Left lobe of liver (tissue), 2 donors: ENCODE measurements around the gene AKT1S1. TPM values are rescaled to one million over a fixed set of nuclear protein-coding genes. Genes with fewer than 3 reads are reported as not detected.

Experiments
- ATAC-seq: fragments of 200-7000 bp; cut with Tn5 transposase; one replicate; pipeline ENCODE4 v1.9.1; 2020; ENCODE audit warnings: mild to moderate bottlenecking, moderate library complexity
- DNase-seq: peaks from one replicate; pipeline ENCODE4 v3.0.0-alpha.2; 2020; ENCODE audit warnings: low spot score
- total RNA-seq: library from RNA; stranded (reverse); gene quantifications from one replicate; pipeline ENCODE4 v1.2.1, GENCODE V29; 2021
- donor health status: DM: no; HTN: no; CAD: no; lungs with moderate emphysema.
- donor health status: DM: no; HTN: yes; CAD: no.

The AKT1S1 gene
- total RNA-seq, 1 donor from 2014 or later, result 27.6 TPM

DNA sequence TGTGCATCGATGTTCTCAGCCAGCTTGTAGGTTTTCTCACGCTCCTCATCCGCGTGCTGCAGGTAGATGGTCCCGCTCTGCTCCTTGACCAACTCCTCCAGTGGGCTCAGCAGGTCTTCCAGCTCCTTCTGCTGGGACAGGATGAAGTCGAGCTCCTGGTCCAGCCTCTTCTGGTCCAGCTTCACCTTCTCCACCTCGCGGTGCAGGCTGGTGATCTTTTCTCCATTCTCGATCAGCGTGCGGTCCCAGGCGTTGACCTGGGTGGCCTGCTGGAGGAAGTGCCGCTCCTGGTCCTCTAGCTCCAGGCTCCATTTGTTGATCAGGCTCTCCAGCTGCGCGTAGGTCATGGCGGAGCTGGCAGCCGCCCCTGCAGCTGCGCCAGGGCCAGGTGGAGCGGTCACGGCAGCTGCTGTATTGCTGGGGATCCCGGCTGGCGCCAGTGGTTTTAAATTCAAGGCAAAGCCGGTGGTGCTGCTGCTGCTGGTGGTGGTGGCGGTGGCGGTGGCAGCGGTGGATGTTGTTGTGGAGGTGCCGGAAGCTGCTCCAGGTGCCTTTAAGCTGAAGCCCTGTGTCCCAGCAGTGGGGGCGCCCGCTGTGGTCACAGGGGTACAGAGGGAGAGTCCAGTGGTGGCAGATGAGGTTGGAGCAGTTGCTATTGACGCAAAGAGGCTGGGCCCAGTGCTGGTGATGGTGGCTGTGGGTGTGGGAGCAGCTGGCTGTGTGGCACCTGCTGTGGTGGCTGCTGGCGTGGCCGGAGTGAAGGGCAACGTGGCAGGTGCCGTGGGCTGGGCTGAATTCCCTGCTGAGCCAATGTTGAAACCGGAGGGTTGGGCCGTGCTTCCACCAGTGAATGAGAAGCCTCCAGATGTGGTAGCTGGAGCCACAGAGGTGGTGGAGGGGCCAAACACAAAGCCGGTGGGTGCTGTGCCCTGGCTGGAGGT lies 31.6 kb upstream of the AKT1S1 start:
- ATAC-seq, result no peak
- DNase-seq, result no peak

DNA sequence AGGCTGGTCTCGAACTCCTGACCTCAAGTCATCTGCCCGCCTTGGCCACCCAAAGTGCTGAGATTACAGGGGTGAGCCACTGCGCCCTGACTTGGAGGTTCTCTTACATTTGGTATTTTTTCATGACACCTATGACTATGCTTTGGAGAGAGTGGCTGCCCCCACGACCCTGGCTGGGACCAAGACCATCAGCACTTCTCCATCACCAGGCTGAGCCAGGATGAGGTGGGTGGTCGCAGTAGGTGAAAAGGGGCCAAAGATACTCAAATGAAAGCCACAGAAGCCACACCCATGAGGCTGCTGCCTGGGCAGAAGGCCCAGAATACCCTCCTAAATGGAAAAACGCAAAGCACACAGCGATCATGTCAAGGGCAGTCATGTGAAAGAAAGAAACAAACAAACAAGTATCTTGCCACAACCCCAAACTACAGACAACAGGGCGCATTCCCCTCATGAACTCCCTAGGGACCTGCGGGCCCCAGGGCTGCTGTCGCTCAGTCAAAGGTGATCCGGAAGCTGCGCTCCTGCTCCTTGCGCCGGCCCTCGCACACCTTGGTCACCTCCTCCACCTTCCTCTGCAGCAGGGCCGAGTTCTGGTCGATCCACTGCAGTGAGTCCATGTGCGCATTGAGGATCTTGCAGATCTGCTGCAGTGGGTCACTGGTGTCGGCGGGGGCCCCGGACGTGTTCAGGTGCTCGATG lies 30.7 kb upstream of the AKT1S1 start:
- DNase-seq, result no peak
- ATAC-seq, result no peak

DNA sequence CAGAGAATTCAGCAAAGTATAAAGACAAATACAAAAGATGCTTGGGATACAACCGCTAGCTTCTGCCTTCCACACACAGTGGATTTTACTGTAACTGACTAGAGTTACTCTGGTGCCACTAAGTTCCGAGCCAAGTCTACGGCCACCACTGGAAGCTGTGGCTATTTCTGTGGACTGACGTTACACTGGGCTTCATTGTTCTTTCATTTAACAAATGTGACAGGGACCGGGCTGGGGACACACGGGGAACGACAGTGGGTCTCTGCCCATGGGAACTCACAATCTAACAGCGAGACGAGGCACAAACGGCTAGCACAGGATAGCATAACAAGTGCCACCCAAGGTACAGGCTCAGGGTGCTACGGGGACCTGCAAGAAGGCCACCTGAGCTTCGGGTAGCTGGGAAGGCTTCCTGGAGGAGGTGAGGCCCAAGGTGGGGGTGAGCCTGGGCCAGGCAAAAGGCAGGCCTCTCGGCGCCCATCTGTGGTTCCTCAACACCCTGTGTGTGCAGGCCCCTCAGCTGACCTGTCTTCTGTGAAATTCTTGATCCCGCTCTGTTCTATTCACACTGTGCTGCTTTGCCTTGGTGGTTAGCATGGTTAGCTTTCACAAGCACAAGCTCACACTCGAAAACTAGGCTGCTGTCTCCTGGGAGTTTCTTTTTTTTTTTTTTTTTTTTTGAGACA lies 29.9 kb upstream of the AKT1S1 start:
- ATAC-seq, result no peak
- DNase-seq, result no peak

DNA sequence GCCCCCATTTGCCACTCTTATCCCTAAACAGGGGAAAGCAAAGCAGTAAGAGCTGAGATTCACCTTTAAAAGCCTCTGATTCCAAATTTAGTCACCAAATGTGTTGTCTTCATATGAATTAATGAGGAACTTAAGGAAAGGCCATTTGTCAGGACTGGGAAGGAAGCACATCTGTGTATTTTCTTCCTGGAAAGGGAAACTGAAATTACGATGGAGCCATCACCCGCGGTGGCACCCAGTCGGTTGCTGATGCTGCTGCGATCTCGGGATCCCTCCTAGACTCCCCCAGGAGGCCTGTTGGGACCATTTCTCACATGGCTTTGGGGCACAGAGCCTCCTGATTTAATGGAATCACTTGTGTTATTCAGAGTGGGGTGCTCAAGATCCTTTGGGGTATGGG lies 27.0 kb upstream of the AKT1S1 start:
- no peak for ATAC-seq
- DNase-seq, result no peak

DNA sequence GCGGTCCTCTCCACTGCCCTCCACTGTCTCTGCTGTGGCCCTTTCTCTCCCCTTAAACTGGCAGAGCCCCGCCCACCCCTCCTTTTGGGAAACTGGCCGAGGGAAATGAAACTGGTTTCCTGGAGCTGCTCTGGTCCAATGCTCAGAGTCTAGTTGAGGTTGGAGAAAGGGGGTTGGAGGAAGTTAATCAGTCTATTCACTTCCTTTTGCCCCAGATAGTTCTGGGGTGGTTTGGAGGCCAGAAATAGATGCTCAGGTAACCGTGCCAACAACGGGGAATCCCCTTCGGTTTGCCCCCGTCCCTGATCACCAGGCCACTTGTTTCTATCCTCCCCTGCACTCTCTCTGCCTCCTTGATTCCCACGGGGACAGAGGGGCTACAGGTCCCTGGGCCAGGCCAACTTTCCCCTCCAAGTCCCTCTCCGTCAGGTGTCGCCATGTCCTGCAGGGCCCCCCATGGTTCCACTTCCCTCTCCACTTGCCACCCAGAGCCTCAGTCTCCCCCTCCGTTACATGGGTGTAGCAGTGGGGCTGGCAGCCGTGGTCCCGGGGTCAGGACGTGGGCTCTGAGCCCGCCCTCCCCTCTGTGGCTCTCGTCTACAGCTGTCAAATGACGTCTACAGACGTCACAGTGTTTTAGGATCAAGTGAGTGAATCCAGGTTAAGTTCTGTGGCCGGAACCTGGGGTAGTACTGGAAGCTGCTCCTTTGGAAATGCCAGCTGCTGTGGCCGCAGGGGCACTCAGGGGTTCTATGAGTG lies 19.9 kb upstream of the AKT1S1 start, which contains the start of gene IL4I1:
Gene IL4I1, minus strand, starts transcription at position 25 of the 759 bp plus-strand sequence. CDS start 727 bp downstream, outside the sequence.
- ATAC-seq, result peak; percentile 48
- no peak for DNase-seq

DNA sequence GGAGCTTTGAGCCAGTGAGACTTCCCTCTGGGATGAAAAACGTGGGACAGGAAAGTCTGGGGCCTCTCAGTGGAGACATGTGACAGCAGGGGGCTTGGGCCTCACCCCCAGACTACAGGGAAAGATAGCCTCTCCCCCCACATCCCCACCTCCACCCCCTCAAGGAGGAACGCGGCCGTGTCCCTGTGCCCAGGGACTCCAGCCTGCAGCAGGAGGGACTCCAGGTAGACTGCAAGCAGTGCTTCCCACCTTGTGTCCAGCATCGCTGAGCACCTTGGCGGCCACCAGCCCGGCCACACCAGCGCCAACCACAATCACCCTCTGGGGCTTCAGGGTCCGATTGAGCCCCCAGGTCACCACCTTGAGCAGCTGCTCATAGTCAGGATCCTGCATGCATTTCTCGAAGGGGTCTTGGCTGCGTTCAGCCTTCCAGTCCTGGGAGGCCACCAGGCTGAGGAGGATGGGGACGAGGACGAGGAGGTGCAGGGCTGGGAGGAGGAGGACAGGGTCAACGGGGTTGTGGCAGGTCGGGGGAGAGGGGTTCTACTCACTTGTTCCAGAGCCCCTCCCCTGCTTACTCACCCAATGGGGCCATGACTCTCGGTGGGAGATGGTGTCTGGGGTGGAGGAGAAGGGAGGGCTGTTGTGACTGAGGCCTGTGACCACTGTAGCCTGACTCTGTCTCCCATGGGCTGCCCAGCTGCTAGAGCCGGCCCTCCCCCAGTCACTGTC lies 18.6 kb upstream of the AKT1S1 start:
- ATAC-seq, result no peak
- DNase-seq, result no peak

DNA sequence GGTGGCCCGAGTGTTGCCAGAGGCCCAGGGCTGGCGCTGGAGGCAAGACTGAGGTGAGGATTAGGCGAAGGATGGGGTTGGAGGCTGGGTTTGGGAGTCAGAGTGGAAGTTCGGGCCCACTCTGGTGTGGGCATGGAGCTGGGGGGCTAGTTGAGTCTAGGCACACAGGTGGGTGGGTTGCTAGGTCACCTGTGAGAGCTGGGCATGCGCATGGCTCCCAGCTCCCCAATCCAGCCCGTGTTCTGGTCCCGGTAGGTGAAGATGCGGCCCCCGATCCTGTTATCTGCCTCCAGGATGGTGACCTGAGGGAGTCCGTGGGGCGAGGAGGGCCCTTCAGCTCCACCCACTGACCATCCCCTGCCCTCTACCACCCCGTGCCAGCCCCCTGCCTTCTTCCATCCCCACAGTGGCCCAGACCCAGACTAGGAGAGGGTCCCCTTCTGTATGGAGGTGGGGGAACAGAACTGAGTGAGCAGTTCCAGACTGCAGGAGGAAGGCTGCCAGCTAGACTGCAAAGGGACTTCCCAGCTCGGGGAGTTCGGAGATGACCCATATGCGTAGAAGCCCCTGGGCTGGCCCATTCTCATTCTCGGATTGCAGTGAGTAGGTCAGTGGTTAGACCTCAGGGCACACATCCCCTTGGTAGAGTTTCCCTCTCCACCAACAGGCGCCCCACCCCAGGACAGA lies 17.9 kb upstream of the AKT1S1 start:
- DNase-seq (no peak), ATAC-seq (no peak)

DNA sequence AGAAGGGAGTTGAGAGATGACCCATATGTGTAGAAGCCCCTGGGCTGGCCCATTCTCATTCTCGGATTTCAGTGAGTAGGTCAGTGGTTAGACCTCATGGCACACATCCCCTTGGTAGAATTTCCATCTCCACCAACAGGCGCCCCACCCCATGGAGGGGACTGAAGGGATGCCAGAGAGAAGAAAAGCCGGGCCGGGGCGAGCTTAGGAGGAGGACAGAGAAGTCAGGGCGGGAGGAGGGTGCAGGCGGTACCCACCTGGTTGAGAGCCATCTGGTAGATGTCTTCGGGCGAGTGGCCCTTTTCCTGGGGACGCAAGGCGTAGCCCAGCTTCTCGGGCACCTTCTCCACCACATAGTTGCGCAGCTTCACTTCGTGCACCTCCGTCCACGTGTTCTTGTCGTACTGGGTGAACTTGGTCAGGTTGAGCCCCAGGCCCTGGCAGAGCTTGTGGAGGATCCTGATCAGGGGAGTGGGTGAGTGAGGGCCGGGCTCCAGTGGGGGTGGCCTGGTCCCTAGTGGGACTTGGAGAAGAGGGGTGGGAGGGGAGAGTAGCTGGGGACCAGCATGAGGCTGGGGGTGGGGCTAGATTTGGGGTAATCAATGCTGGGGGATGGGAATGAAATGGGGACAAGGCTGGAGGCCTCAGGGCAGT lies 17.0 kb upstream of the AKT1S1 start:
- no peak for ATAC-seq

DNA sequence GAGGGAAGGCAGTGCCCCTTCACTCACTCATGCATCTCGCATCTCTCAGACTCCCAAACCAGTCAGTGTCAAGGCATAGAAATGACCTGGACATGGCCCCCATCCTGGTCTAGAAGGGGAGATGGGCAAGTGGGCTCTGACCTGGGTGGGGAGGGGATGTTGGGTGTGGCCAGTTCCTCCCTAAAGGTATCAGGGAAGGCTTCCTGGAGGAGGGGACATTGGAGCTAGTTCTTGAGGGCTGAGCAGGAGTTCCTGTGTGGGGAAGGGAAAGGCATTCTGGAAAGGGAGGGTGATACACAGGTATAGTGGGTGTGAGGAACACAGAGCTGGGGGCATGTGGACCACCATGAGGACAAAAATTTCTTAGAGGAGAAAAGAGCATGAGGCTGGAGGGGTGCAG lies 15.6 kb upstream of the AKT1S1 start:
- DNase-seq (no peak), ATAC-seq (no peak)

More for the DNA sequence above, 17.0 kb upstream of the AKT1S1 start:
- no peak for DNase-seq

DNA sequence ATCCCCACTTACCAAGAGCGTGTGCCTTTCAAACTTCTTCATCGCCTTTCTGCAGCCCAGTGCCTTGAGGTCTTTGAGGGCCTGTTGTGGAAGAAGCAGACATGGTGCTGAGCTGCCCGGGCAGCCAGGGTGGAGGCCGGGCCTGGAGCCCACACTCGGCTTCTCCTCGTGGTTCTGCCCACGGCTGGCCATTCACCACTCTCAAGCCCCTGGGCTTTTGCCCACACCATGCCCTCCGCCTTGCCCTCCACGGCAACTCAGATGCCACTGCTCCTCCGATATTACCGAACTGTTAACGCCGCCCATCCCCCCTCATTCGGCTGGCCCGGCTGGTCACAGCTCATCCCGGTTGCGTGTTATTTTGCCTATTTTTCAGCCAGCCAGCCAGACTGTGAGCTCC lies 14.2 kb upstream of the AKT1S1 start:
- ATAC-seq (no peak), DNase-seq (no peak)

DNA sequence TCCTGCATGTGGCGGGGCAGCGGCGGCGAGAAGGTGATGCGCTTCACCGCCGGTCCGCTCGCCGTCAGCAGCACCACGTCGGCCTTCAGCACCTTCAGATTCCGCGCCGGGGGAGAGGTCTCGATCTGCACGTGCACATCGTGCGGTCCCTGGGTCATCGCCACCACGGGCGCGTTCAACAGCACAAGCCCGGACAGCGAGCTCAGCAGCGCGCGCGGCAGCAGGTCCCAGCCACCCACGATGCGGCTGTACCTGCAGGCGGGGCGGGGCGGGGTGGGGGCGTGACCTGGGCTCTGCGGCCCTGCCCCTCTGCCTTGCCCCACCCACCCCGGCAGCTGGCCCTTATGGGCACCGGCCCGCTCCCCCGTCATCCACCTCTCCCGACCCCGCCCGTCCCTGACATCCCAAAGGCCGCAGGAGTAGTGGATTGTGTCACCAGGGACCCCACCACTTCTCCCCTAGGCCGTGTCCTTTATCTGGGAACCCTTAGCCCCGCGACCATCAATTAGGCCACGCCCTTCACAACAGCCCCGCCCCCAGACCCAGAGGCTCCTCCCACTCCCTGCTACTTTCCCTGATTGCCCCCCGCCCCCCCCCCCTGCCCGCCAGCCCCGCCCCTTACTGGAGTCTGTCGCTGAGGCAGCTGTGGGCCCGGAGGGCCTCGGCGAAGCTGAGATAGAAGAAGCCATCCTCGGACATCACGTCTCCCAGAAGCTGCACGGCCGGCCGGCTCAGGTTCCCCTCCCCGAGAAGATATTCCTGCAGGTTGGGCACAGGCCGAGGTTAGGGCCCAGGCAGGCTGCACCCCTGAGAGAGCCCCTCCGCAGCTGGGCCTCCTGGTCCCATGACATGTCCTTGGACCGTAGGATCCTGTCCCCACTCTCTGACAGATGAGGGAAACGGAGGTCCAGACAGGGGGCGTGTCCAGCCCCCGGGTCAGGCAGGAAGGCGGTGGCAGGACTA lies 13.5 kb upstream of the AKT1S1 start:
- no peak for DNase-seq
- ATAC-seq, result peak; percentile 43

DNA sequence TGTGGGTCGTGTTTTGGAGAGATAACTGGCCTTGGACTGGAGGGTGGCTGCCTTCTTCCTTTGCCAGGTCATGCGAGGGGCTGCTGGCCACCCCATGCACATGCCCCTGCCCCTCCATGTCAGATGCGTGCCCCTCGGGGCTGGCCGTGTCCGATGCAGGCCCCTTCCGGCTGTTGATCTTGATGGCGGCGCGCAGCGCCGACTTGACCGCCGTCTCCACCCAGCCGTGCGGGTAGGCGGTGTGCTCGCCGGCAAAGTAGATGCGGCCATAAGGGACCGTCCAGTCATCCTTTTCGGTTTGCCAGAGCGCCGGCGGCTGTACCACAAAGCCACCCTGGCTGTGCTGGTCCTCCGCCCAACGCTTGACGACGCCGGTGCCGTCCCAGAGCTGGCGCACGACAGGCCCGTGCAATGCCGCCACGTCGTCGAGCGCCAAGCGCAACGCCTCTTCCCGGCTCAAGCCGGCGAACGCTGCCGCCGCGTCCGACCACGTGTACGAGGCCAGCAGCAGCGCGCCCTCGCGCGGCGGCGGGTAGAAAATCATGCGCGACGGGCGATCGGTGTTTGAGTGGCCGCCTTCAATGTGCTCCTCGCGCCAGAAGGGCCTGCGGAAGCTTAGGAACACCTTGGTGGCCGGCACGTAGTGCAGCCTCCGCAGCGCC lies 12.7 kb upstream of the AKT1S1 start:
- ATAC-seq, result peak; percentile 63
- no peak for DNase-seq

DNA sequence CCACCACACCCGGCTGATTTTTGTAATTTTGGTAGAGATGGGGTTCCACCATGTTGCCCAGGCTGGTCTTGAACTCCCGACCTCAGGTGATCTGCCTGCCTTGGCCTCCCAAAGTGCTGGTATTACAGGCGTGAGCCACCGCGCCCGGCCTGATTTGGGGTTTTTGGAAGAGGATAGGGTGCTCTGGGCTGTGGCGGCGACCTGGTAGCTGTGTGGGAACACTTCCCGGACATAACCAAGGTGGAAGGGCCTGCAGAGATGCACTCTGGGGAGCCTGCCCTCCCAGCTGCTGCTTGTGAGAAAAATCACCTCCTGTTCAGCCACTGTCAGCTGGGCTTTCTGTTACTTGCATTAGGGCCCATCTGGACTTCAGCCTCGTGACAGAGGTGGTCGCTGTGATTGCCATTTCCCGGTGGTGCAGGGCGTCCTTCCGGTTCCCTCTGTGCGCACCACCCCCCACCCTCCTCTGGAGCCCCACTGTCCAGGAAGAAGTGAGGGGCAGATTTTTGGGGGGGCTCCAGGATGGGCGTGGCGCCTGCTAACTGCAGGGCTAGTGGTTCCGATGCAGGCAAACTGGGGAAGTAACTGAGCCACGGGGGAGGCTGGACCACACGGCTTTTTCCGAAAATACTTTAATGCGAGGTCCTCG lies 12.0 kb upstream of the AKT1S1 start:
- no peak for ATAC-seq
- DNase-seq, result no peak

DNA sequence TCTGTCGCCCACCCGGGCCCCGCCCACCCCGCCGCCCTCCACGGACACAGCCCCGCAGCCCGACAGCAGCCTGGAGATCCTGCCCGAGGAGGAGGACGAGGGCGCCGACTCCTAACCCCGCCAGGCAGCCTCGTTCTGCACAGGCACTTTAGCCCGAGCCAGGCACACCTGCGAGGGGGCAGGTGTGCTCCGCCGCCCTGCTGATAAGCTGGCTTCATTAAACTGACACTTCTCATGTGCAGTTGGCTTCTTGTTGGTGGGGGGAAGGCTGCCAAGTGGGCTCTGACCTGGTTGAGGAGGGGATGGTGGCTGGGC lies 11.3 kb upstream of the AKT1S1 start:
- ATAC-seq (no peak), DNase-seq (no peak)

DNA sequence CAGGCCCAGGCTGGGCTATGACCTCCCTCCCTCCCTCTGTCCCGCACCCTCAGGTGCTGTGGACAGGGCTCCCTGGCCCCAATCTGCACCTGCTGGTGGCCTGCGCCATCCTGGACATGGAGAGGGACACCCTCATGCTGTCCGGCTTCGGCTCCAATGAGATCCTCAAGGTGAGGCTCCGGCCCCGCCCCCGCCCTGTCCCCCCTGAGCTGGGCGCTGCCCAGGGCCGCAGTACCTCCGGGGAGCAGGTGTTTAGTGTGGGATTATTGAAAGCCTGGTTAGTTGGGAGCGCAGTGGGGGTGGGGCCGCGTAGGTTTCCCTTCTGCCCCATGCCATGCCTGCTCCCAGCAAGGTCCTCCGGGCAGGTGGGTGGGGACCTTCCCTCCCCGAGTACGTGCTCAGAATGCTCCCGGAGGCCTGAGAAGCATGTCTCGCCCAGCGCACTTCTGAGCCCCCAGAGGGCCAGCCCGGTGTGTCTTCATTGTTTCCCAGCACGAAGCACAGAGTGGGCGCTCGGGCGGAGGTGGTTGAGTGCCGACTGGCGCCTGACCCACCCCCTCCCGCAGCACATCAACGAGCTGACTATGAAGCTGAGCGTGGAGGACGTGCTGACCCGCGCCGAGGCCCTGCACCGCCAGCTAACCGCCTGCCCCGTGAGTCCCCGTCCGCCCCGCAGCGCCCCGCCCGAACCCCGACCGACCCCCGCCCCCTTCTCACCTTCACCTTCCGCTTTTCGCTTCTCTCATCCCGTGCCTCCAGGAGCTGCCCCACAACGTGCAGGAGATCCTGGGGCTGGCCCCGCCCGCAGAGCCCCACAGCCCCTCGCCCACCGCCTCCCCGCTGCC lies 10.7 kb upstream of the AKT1S1 start:
- DNase-seq (no peak), ATAC-seq (no peak)
